NCI-H2081 (cell line): ENCODE results near the gene GARIN1A.
"Not testable (repeated sequence)": the region's sequence is repeated elsewhere in the genome, so short reads cannot be mapped to it uniquely, and the experiment has no call there.

ENCODE experiments used
- DNase-seq, 2 experiments: peaks; one replicate each; lab custom pipeline; 2025; lab: John Stamatoyannopoulos, UW

GARIN1A gene

DNA sequence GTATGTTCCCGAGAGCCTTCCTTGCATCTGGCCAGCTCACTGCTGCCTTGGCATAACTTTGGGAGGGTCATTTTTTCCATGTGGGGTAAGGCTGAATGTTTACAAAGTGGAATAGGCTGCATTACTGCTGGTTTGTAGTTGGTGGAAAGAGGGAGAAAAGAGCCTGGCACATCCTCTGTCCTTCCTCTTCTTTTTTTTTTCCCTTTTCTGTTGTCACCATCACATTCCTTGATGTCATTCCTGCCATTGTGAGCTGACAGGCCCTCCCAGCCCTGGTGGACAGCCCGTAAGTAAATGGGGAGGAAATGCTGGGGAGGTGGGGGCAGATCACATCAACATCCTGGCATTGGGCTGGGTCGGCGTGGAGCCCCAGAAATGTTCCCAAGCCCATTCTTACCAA is at the start of gene GARIN1A:
GARIN1A (plus strand) TSS at position 301 of the 400 bp plus-strand sequence. CDS start 106 bp downstream, outside the sequence.
- DNase-seq, result no peak

DNA sequence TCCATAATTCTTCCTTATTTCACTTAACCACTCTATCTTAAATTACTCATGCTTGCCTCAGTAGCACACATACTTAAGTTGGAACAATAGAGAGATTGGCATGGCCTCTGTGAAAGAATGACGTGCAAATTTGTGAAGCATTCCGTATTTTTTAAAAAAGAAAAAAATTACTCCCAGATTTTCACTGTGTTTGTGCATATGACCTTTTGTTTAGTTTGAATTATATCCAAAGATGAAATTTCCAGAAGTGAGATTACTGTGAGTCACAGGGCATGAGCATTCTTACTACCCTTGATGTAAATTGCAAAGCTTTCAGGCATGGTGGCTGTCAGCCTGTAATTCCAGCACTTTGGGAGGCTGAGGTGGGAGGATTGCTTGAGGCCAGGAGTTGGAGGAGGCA is 45.0 kb upstream of the GARIN1A start:
- DNase-seq, result not testable (repeated sequence)

DNA sequence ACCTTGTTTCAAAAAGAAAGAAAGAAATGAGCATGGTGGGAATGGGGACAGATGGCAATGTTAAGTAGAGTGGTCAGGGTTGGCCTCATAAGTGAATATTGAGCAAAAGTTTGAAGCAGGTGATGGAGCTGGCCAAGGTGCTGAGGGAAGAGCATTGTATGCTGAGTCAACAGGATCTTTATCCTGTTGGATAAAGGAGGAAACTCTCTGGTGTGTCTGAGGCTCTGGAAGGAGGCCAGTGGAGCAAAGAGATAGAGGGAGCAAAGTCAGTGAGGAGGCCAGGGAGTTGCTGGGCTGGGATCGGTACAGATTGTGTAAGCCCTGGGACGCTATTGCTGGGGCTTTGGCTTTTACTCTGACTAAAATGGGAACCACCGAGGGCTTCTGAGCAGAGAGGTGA is 38.2 kb upstream of the GARIN1A start:
- not testable (repeated sequence) for DNase-seq

DNA sequence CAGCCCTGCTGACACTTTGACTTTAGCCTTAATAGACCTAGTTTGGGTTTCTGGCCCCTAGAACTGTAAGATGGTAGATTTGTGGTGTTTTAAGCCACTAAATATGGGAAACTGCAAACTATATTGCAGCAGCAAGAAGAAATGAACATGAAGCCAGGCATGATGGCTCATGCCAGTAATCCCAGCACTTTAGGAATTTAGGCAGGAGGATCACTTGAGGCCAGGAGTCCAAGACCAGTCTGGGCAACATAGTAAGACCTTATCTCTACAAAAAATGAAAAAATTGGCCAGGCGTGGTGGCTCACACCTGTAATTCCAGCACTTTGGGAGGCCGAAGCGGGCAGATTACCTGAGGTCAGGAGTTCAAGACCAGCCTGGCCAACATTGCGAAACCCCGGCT is 26.9 kb upstream of the GARIN1A start:
- not testable (repeated sequence) for DNase-seq

DNA sequence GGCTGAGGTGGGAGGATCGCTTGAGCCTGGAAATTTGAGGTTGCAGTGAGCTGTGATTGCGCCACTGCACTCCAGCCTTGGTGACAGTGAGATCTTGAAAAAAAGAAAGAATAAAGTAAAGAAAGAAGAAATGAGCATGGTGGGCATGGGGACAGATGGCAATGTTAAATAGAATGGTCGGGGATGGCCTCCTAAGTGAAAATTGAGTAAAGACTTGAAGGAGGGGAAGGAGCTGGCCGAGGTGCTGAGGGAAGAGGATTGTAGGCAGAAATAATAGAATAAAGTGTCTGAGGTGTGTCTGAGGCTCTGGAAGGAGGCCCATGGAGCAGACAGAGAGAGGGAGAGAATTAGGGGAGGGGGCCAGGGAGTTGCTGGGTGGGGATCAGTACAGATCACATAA is 26.2 kb upstream of the GARIN1A start:
- not testable (repeated sequence) for DNase-seq

DNA sequence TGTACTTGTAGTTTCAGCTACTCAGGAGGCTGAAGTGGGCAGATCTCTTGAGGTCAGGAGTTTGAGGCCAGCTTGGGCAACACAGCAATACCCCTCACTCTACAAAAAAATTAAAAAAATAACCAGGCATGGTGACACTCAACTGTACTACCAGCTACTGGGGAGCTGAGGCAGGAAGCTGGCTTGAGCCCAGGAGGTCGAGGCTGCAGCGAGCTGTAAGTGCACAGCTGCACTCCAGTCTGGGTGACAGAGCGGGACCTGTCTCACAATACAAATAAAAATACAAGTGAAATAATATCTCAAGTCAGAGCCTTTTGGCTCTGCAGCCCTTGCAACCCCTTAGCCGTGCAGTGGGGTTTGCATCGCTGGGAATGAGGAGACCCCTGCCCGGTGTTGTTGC is 25.2 kb upstream of the GARIN1A start:
- DNase-seq, result not testable (repeated sequence)

DNA sequence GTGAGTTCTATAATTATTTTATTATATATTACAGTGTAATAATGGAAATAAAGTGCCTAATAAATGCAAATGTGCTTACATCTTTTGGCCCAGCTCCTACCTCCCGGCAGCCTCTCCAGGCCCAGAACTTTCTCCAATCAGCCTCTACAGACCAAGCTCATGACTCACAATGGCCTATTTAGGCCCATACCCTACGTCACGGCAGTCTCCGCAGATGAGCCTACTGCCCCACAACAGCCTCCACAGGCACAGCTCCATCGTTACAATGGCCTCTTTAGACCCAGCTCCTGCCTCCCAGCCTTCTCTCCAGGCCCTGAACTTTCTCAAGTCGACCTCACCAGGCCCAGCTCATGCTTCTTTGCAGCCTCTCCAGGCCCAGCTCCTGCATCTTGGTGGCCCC is 21.0 kb upstream of the GARIN1A start:
- not testable (repeated sequence) for DNase-seq

DNA sequence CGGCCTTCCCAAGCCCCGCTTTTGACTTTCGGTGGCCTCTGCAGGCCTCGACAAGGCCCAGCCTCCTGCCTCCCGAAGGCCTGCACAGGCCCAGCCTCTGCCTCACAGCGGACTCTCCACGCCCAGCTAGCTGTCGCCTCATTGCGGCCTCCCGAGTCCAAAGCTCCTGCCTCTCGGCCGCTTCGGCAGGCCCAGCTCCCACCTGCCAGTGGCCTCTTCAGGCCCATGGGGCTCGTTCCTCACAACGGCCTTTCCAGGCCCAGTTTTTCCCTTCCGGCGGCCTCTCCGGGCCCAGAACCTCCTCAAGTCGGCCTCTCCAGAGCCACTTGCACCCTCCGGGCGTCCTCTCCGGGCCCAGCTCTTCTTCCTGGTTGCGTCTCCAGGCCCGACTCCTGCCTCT is 19.5 kb upstream of the GARIN1A start:
- DNase-seq, result not testable (repeated sequence)

DNA sequence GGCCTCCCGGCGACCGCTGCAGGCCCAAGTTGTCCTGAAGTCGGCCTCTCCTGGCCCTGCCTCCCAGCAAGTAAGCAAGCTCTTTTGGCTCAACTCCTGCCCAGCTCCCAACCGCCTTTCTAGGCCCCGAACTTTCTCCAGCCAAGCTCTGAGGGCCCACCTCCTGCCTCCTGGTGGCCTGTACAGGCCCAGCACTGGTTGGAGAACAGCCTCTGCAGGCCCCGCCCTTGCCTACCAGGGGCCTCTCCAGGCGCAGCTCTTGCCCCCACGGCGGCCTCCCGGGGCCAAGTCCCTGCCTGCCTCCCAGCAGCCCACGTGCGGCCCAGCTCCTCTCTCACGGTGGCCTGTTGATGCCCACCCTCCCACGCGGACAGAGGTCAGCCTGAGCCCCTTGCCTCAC is 18.9 kb upstream of the GARIN1A start:
- not testable (repeated sequence) for DNase-seq

DNA sequence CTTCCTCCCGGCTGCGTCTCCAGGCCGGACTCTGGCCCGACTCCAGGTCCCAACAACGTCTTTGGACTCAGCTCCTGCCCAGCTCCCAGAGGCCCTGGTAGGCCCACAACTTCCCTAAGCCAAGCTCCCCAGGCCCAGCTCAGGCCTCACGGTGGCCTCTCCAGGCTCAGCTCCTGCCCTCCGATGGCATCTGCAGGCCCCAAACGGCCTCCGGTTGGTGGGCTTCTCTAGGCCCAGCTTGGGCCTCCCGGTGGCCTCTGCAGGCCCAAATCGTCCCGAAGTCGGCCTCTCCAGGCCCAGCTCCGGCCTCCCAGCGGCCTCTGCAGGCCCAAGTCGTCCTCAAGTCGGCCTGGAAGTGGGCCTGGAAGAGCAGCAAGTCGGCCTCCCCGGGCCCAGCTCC is 18.0 kb upstream of the GARIN1A start:
- not testable (repeated sequence) for DNase-seq

DNA sequence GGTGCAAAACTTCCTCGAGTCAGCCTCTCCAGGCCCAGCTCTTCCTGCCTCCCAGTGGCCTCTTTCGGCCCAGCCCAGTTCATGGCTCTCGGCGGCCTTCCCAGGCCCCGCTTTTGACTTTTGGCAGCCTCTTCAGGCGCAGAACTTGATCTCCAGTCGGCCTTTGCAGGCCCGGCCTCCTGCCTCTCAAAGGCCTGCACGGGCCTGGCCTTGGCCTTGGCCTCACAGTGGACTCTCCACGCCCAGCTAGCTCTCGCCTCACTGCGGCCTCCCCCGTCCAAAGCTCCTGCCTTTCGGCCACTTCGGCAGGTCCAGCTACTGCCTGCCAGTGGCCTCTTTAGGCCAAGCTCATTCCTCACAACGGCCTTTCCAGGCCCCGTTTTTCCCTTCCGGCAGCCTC is 17.6 kb upstream of the GARIN1A start:
- not testable (repeated sequence) for DNase-seq

DNA sequence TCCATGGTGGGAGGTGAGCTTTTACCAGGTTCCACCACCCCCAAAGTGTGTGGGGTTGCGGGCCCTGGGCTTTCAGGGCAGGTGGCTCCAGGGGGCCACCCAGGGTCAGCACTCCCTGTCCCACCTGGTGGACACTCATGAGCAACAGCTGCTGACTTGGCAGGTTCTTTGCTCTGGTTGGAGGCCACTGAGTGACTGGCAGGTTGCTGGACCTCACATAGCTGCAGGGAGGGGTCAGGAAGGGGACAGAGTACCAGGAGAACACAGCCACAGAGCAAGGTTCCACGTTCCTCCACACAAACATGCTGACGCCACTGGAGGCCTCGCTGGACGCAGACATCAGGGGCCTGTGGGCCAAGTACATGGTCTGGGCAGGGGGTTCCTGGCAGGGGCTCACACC is 13.7 kb upstream of the GARIN1A start:
- not testable (repeated sequence) for DNase-seq

DNA sequence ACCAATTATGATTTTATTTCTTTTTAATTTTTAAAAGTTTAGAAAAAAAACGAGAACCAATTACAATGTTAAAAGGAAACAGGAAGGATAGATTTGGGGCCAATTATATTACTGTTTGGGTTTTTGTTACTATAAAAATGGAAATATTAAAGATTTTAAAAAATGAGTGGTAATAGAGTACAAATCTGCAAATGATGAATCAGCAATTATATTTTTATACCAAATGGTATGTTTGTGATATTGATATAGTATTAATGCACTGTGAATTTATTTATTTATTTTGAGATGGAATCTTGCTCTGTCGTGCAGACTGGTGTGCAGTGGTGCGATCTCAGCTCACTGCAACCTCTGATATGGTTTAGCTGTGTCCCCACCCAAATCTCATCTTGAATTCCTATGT is 11.5 kb upstream of the GARIN1A start:
- no peak for DNase-seq

DNA sequence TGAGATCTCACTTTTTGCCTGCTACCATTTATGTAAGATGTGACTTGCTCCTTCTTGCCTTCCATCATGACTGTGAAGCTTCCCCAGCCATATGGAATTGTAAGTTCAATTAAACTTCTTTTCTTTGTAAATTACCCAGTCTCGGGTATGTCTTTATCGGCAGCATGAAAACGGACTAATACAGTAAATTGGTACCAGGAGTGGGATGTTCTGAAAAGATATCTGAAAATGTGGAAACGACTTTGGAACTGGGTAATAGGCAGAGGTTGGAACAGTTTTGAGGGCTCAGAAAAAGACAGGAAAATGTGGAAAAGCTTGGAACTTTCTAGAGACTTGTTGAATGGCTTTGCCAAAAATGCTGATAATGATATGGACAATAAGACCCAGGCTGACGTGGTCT is 10.6 kb upstream of the GARIN1A start:
- no peak for DNase-seq

DNA sequence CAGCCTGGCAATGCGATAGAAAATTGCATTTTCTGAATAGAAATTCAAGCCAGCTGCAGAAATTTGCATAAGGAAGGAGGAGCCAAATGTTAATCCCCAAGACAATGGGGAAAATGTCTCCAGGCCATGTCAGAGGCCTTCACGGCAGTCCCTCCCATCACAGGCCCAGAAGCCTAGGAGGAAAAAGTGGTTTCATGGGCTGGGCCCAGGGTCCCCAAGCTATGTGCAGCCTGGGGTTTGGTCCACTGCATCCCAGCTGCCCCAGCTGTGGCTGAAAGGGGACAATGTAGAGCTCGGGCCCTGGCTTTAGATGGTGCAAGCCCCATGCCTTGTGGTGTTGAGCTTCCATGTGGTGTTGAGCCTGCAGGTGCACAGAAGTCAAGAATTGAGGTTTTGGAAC is 10.0 kb upstream of the GARIN1A start:
- no peak for DNase-seq

DNA sequence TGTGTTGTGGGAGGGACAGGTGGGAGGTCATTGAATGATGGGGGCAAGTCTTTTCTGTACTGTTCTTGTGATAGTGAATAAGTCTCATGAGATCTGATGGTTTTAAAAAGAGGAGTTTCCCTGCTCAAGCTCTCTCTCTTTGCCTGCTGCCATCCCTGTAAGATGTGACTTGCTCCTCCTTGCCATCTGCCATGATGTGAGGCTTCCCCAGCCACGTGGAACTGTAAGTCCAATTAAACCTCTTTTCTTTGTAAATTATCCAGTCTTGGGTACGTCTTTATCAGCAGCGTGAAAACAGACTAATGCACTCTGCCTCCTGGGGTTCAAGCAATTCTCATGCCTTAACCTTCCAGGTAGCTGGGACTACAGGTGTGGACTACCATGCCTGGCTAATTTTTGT is 8.9 kb upstream of the GARIN1A start:
- not testable (repeated sequence) for DNase-seq

DNA sequence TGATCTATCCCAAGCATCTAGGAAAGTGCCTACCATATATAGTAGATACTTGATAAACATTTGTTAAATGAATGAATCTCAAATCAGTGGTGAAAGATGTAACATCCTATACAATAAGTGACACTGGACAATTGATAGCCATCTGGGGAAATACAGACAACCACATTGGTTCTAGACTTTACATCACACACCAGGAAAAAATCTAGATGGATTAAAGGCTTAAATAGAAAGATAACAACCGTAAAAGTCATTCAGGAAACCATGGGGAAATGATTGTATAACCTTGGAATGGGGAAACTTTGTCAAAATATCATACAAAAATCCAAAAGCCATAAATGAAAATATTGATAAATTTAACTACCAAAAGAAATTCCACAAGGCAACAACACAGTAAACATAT is 7.0 kb upstream of the GARIN1A start:
- no peak for DNase-seq

DNA sequence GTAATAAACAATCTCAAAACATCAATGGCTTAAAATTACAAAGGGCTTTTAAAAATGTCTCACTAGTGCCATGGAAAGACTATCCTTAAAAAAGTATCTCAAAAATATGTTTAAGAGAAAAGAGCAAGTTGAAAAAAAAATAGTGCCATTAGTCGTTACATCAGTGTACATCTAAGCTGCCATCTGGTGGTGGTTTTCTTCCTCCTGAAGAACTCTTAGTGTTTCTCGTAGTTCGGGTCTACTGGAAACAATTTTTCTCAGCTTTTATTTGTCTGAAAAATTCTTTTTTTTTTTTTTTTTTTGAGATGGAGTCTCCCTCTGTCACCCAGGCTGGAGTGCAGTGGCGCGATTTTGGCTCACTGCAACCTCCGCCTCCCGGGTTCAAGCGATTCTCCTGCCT is 5.9 kb upstream of the GARIN1A start:
- DNase-seq, result peak in 1 of 2 experiments; percentile 6

DNA sequence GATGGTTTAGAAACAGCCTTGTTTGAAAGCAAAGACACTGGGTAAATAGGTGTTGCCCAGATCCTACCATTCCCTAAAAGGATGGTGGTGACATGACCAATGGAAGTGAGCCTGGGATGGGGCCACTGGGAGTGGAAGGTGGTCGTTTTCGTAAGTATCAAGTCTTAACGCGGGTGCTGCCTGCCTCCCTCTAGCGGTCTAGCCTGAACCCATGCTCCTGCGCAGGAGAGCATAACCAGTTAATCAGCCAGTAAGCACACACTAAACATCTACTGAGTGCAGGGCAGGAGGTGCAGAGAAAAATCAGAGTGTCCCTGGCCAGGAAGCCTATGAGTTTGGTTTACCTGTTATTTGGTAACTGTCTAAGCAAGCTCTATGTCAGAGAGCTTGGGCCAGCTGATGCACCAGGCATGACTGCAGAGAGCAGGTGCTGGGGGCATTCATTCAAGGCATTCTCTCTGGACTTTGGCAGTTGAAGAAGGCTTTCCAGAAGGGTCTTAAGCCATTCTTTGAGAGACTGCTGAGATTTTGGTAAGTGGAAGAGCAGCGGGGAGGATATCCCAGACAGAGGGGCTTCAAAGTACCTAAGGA is 930 bp downstream of the GARIN1A start:
- DNase-seq, result no peak

DNA sequence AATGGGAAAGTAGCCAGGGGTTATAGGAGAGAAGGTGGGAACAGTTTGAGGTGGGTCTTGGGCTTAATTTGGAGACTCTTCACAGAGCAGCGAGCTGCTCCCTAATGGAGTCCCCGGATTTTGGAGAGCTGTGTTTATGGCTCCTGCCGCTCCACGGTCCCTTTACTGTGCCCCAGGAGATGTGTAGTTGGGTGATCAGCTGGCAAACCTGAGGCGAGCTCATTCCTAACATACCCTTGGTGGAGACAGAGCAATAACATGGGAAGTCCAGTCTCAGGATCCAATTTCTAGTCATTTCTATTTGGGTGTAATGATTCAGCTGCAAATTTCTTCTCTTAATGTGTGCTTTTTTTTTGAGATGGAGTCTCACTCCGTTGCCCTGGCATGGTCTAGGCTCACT is 1.5 kb downstream of the GARIN1A start:
- no peak for DNase-seq

DNA sequence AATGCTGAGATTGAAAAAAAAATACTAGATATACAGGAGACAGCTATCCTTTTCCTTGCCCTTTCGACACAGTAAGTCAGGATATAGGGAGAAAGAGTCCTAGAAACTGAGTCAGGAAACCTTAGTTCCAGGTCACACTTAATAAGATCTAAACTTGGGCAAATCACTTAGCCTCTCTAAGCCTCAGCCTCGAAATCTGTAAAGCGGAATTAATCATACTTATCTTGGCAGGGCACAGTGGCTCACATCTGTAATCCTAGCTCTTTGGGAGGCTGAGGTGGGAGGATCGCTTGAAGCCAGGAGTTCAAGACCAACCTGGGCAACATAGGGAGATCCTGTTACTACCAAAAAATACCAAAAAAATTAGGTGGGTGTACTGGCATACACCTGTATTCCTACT is 4.6 kb downstream of the GARIN1A start:
- no peak for DNase-seq

DNA sequence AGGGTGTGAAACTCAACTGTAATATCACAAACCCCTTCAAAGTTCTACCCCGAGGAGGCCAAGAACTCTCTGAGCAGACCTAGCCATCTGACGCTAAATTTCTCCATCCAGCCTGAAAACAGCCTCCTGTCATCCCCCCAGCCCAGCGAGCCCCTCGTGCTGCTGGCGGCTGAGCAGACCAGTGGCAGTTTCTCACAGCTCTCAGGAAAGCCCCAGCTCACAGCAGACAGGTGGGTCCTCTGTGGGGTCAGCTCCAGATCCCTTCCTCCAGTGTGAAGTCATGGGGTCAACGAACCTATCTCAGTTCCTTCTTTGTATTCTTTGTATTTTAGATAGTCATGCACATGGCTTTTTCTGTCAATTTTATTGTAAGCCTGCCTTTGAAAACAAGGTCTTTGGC is 7.8 kb downstream of the GARIN1A start:
- no peak for DNase-seq

DNA sequence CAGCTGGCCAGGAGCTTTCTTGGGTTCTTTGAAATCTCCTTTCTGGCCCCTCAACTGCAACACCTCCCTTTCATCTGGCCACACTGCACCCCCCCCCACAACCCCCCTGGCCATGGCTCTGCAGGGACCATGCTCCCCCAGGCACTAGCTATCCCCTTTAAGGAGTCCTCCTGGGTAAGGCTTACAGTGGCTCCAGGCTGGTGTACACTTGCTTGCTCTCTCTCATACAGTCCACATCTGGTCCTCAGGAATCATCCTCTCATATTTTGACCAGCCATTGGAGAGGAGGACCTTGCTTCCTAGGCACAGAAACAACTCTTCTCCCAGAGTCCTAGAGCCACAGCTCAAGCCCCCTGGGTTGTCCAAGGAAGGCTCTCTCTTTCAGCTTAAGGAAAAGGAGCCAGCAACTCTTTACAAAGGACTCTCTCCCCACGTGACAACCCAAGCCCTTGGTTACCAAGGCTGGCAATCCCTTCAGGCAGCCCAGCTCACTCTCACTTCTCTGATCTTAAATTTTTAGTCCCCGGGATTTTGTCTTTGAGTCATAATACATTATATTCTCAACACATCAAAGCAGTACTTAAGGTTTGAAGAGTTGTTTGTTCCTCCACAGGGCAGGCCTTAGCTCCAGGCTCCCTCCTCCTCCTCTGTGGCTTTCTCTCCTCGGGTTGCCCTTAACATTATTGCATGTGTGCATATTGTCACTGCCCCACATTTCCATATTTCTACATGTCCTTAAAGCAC is 9.9 kb downstream of the GARIN1A start:
- DNase-seq, result no peak

DNA sequence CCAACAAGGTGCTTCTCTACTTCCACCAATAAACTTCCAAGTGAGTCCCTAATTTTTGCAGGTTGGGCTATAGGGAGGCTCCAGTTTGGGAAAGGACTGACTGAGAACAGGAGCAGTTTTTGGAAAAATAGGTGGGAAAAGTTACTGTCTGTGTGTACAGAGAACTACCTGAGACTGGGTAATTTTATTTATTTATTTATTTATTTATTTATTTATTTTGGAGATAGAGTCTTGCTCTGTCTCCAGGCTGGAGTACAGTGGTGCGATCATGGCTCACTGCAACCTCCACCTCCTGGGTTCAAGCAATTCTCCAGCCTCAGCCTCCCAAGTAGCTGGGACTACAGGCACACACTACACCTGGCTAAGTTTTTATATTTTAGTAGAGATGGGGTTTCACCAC is 11.2 kb downstream of the GARIN1A start:
- not testable (repeated sequence) for DNase-seq
